ENCODE measurements around the gene PCBD1. TPM values are rescaled to one million over a fixed set of nuclear protein-coding genes. Genes with fewer than 3 reads are reported as not detected.
A peak's percentile ranks its signal among the peaks of the same experiment; 100 is the strongest.

Gene PCBD1
- polyA plus RNA-seq (2011; rRNA removed) (63.7 and 69.6 TPM in 2 replicates), polyA minus RNA-seq (2011; rRNA and poly(A)+ RNA removed) (17.9 and 26.9 TPM in 2 replicates)

DNA sequence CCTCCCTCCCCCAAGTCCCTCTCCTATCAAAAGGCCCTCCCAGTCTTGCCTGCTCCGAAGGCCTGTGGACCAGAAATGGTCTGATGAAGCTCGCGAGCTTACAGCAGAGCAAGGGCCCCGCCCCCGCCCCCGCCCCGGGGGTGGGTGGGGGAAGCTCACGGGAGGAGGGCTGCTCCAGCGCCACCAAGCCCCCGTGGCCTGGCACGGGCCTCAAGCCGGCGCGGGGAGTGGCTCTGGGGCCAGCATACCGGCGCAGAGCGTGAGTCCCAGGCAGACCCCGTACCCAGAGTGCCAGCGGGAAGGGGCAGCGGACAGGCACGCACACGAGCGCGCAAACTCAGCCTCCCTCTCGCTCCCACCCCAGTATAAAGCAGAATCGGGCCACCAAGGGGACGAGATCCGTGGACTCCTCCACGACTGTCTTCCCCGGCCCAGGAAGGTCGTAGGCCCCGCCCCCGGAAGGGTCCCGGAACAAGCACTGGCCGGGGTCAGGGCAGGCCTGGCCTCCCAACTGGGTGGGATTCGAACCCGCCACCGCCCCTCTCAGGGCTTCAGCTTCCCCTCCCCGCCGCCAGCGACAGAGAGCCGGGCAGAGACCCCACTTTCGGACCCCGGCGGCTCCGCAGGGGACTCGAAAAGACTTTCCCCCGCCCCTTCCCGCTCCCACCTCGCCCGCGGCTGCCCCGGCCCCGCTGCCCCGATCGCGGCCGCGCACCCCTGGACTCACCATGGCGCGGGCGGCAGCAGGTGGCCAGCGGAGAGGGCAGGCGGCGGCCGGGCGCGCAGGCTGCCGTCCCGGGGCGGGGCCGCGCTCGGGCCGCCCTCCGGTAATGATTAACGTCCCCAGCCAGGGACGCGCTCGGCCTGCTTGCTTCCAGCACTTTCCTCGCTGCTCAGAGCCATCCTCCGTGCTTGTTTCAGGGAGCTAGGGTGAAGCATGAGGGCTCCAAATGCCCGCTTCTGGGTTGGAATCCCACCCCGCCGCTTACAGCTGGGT lies at the start of gene PCBD1:
PCBD1 (minus strand) TSS at position 762 of the 997 bp plus-strand sequence; CDS start at position 730, 32 bp downstream.
- TF ChIP-seq, protein P1, sequence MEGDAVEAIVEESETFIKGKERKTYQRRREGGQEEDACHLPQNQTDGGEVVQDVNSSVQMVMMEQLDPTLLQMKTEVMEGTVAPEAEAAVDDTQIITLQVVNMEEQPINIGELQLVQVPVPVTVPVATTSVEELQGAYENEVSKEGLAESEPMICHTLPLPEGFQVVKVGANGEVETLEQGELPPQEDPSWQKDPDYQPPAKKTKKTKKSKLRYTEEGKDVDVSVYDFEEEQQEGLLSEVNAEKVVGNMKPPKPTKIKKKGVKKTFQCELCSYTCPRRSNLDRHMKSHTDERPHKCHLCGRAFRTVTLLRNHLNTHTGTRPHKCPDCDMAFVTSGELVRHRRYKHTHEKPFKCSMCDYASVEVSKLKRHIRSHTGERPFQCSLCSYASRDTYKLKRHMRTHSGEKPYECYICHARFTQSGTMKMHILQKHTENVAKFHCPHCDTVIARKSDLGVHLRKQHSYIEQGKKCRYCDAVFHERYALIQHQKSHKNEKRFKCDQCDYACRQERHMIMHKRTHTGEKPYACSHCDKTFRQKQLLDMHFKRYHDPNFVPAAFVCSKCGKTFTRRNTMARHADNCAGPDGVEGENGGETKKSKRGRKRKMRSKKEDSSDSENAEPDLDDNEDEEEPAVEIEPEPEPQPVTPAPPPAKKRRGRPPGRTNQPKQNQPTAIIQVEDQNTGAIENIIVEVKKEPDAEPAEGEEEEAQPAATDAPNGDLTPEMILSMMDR (IDR thresholded peaks at IDR 0.05; ENCODE audit: insufficient read depth, low read depth, low read length), result no peak
- POLR2A ChIA-PET, result no interaction called here
- Histone ChIP-seq H3K4me3 (ENCODE audit: low read depth, low read length) (peak within 1 kb of the TSS; percentile 74), H3K36me3 (ENCODE audit: control insufficient read depth, insufficient read depth, low read length) (peaks cover 2% of the 10 kb centered on the region), H3K27me3 (ENCODE audit: control insufficient read depth, insufficient read depth, low read length) (no peaks in the 10 kb centered on the region)
- DNase-seq (ENCODE audit: low read depth), result no peak
- CTCF ChIA-PET, result interaction anchor here (0.7 to 4.8 kb wide), 6 partner anchors 15 to 337 kb away, joined by 4 to 23 read pairs (median 4); no protein-coding TSS in a partner anchor

DNA sequence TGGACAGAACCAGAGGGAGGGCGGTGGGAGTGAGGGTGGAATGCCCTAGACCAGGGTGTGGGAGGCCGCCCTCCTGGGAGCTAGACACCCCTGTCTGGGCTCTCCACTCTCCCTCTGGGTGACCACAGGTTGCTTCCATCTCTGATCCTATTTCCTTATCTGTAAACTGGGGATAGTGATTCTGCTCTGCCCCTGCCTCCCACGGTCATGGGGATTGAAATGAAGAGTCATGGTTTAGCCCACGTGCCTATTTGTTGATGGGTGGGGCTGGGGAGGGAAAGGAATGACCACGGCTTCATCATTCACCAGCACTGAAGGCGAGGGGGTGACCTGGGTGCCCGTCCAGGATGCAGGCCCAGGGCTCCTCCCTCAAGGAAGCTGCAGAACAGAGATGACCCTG lies 49.3 kb upstream of the PCBD1 start:
- CTCF ChIA-PET, result interaction anchor here (0.8 to 8.8 kb wide), 2 partner anchors 12 to 35 kb away, joined by 3 to 45 read pairs; no protein-coding TSS in a partner anchor
- Histone ChIP-seq H3K27me3 (ENCODE audit: control insufficient read depth, insufficient read depth, low read length) (peaks cover 18% of the 10 kb centered on the region), H3K36me3 (ENCODE audit: control insufficient read depth, insufficient read depth, low read length) (no peaks in the 10 kb centered on the region), H3K4me3 (ENCODE audit: low read depth, low read length) (no peak overlapping the region)
- DNase-seq (ENCODE audit: low read depth), result no peak
- TF ChIP-seq, protein P1 (IDR thresholded peaks at IDR 0.05; ENCODE audit: insufficient read depth, low read depth, low read length), result no peak
- POLR2A ChIA-PET, result no interaction called here

DNA sequence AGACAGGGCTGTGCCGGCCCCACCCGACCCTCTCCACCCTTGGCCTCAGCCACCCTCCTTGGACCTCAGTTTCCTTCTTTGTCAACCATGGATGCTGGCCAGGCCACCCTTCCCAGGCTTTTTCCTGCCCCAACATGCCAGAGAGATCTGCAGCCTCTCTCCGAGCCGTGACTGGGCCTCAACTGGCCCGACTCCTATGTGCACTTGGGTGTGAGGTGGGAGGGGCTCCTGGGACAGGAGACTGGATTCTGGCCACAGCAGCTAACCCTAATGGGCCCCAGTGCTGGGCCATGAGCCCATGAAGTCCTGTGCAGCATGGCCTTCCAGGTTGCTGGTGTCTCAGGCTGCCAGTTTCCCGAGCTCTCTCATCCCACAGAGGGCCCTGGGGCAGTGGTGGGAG lies 47.7 kb upstream of the PCBD1 start:
- no peaks in the 10 kb centered on the region for H3K36me3 ChIP-seq (ENCODE audit: control insufficient read depth, insufficient read depth, low read length)
- peaks cover 20% of the 10 kb centered on the region for H3K27me3 ChIP-seq (ENCODE audit: control insufficient read depth, insufficient read depth, low read length)
- DNase-seq (ENCODE audit: low read depth), result no peak
- TF ChIP-seq, protein P1 (IDR thresholded peaks at IDR 0.05; ENCODE audit: insufficient read depth, low read depth, low read length), result no peak
- H3K4me3 ChIP-seq (ENCODE audit: low read depth, low read length), result no peak overlapping the region
- ChIA-PET CTCF (interaction anchor here (1.7 to 8.8 kb wide), 2 partner anchors 11 to 32 kb away, joined by 6 to 45 read pairs; no protein-coding TSS in a partner anchor), POLR2A (no interaction called here)

DNA sequence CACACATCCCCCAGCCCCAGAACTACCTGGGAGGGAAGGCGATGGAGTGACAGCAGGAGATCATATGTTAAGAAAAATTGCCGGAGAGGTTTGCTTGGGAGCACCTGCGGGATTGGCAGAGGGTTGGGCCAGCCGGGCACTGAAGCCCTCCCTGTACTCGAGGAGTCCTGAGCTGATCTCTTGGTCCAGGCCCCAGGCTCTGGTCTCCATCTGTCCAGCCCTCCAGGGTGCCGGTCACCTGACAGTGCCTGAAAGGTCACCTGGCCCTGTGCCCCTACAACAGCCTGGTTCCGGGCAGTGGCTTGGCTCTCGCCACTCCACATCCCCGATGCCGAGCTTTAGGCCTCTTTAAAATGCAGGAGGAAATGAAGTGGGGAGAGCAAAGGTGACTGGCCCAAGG lies 47.3 kb upstream of the PCBD1 start:
- Histone ChIP-seq H3K4me3 (ENCODE audit: low read depth, low read length) (no peak overlapping the region), H3K36me3 (ENCODE audit: control insufficient read depth, insufficient read depth, low read length) (no peaks in the 10 kb centered on the region), H3K27me3 (ENCODE audit: control insufficient read depth, insufficient read depth, low read length) (peaks cover 20% of the 10 kb centered on the region)
- CTCF ChIA-PET, result interaction anchor here (1.7 to 8.8 kb wide), 2 partner anchors 10 to 31 kb away, joined by 6 to 45 read pairs; no protein-coding TSS in a partner anchor
- no peak for DNase-seq (ENCODE audit: low read depth)
- TF ChIP-seq, protein P1 (IDR thresholded peaks at IDR 0.05; ENCODE audit: insufficient read depth, low read depth, low read length), result no peak
- POLR2A ChIA-PET, result no interaction called here

DNA sequence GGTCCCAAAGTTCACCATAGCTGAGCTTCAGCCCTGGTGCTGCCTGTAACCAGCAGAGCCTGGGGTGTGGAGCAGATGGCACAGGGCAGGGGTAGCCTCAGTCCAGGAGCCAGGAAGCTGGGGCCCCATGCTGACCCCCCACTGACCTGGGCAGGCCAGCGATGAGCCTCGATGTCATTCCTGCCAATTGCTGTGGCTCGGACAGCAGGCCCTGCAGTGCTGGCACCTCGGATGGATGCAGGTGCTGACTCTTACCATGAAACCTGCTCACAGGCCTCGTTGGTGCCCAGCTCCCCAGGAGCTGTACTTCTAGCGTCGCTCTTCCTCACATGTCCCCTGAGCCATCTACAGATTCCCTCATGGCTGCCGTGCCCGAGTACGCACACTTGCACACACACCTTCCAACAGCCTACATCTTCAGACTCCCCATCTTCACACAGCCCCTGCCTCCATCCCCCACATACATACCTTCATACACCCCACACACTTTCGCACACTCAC lies 46.8 kb upstream of the PCBD1 start:
- CTCF ChIA-PET, result interaction anchor here (8.8 kb wide), 1 partner anchor 10 kb away, joined by 45 read pairs; no protein-coding TSS in a partner anchor
- Histone ChIP-seq H3K4me3 (ENCODE audit: low read depth, low read length) (no peak overlapping the region), H3K36me3 (ENCODE audit: control insufficient read depth, insufficient read depth, low read length) (no peaks in the 10 kb centered on the region), H3K27me3 (ENCODE audit: control insufficient read depth, insufficient read depth, low read length) (peaks cover 20% of the 10 kb centered on the region)
- POLR2A ChIA-PET, result no interaction called here
- DNase-seq (ENCODE audit: low read depth), result no peak
- TF ChIP-seq, protein P1 (IDR thresholded peaks at IDR 0.05; ENCODE audit: insufficient read depth, low read depth, low read length), result no peak

Measured in BJ (cell line).